ENCODE data around the gene ZNF444.

DNA sequence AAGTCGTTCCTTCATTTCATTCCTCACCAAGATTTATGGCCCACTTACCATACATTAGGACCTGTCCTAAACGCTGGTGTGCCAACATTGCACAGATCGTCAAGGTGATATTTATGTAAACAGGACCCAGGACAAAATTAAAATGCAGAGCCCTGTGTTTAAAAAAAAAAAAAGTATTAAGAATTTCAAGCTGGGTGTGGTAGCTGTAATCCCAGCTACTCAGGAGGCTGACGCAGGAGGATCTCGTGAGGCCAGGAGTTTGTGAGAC lies 6.5 kb upstream of the ZNF444 start:
- no peak for TF ChIP-seq CTCF (conservative IDR thresholded peaks at IDR 0.05; ENCODE audit: low read length)
- TF ChIP-seq EZH2phosphoT487 (IDR thresholded peaks at IDR 0.05; ENCODE audit: borderline replicate concordance, low read depth, low read length): no peak
